HG02973 (cell line): Measurements from ENCODE around the gene RNU5B-1.
A peak's percentile ranks its signal among the peaks of the same experiment; 100 is the strongest.

Experiments used
- ATAC-seq: cut with Tn5 transposase; IDR thresholded peaks from one replicate; pipeline ENCODE4 v1.9.1; 2021; ENCODE audit warnings: moderate library complexity; ENCODE audit not compliant: unreplicated experiment

RNU5B-1 gene

GRCh38 chr15:65287520-65287855, 17.0 kb upstream of the RNU5B-1 start:
- no peak for ATAC-seq

GRCh38 chr15:65289261-65289854, 15.1 kb upstream of the RNU5B-1 start:
- no peak for ATAC-seq

- ATAC-seq, result no peak
Measured at GRCh38 chr15:65290228-65290627, 14.2 kb upstream of the RNU5B-1 start.

GRCh38 chr15:65292938-65293518, 11.4 kb upstream of the RNU5B-1 start:
- ATAC-seq, result no peak

GRCh38 chr15:65298731-65299130, 5.7 kb upstream of the RNU5B-1 start:
- no peak for ATAC-seq

GRCh38 chr15:65300924-65301441, 3.5 kb upstream of the RNU5B-1 start:
- ATAC-seq, result no peak

- no peak for ATAC-seq
Measured at GRCh38 chr15:65302061-65302460, 2.4 kb upstream of the RNU5B-1 start.

- peak; percentile 2 for ATAC-seq
Measured at GRCh38 chr15:65303687-65304380, 643 bp upstream of the RNU5B-1 start.

GRCh38 chr15:65305150-65305758, 777 bp downstream of the RNU5B-1 start:
- ATAC-seq, result no peak

GRCh38 chr15:65305776-65306175, 1.3 kb downstream of the RNU5B-1 start:
- no peak for ATAC-seq

GRCh38 chr15:65306551-65306950, 2.1 kb downstream of the RNU5B-1 start:
- ATAC-seq, result no peak

- ATAC-seq, result no peak
Measured at GRCh38 chr15:65307978-65308377, 3.5 kb downstream of the RNU5B-1 start.

- ATAC-seq, result no peak
Measured at GRCh38 chr15:65309882-65310418, 5.5 kb downstream of the RNU5B-1 start.

- ATAC-seq, result no peak
Measured at GRCh38 chr15:65310431-65311137, 6.1 kb downstream of the RNU5B-1 start.

- no peak for ATAC-seq
Measured at GRCh38 chr15:65311760-65312159, 7.3 kb downstream of the RNU5B-1 start.

GRCh38 chr15:65312400-65312916, 8.0 kb downstream of the RNU5B-1 start:
- no peak for ATAC-seq

- no peak for ATAC-seq
Measured at GRCh38 chr15:65318870-65319356, 14.4 kb downstream of the RNU5B-1 start.

GRCh38 chr15:65323071-65323511, 18.6 kb downstream of the RNU5B-1 start:
- ATAC-seq, result no peak

- no peak for ATAC-seq
Measured at GRCh38 chr15:65326117-65326526, 21.6 kb downstream of the RNU5B-1 start.

GRCh38 chr15:65326818-65327217, 22.3 kb downstream of the RNU5B-1 start:
- no peak for ATAC-seq
